Activated T-helper 1 cell treated with anti-CD3 and anti-CD28 coated beads, Interleukin-12 subunit alpha, Interleukin-12 subunit beta, Interleukin-2, Interleukin-4 antibody, amounts not matched to agents 30 ng/mL and 10 ng/mL and 1 ng/mL, durations not matched to agents 14 hours and 24 hours and 36 hours (primary cell): ENCODE results near the gene REXO1. TPM values are rescaled to one million over a fixed set of nuclear protein-coding genes. Genes with fewer than 3 reads are reported as not detected.

Experiments used
- DNase-seq: peaks from one replicate; pipeline ENCODE4 v3.0.0; 2021; ENCODE audit warnings: low spot score
- H3K27ac Mint-ChIP-seq: one replicate; pipeline ENCODE4 v1.8.0; 2021; ENCODE audit warnings: mild to moderate bottlenecking, mixed read lengths
- H3K27me3 Mint-ChIP-seq: one replicate; pipeline ENCODE4 v1.8.0; 2022; ENCODE audit warnings: mild to moderate bottlenecking, moderate library complexity, mixed read lengths; ENCODE audit not compliant: insufficient read depth
- H3K36me3 Mint-ChIP-seq: one replicate; pipeline ENCODE4 v1.8.0; 2021; ENCODE audit warnings: low read depth, mixed read lengths
- H3K4me1 Mint-ChIP-seq: one replicate; pipeline ENCODE4 v1.8.0; 2021; ENCODE audit warnings: low read depth, mixed read lengths
- H3K4me3 Mint-ChIP-seq: one replicate; pipeline ENCODE4 v1.8.0; 2021; ENCODE audit warnings: mild to moderate bottlenecking, moderate library complexity, mixed read lengths
- H3K9me3 Mint-ChIP-seq: one replicate; pipeline ENCODE4 v1.8.0; 2021; ENCODE audit warnings: mixed read lengths
- intact Hi-C: fragments of 100-400 bp; cut with micrococcal nuclease; formaldehyde crosslinking; loops from one replicate; pipeline ENCODE4 v1.15.1; 2024
- total RNA-seq: library from RNA; stranded (reverse); gene quantifications from 2 replicates; pipeline ENCODE4 v1.2.3, GENCODE V29; 2022

REXO1 gene
- total RNA-seq, 1 donor from 2014 or later = 64.5 TPM

DNA sequence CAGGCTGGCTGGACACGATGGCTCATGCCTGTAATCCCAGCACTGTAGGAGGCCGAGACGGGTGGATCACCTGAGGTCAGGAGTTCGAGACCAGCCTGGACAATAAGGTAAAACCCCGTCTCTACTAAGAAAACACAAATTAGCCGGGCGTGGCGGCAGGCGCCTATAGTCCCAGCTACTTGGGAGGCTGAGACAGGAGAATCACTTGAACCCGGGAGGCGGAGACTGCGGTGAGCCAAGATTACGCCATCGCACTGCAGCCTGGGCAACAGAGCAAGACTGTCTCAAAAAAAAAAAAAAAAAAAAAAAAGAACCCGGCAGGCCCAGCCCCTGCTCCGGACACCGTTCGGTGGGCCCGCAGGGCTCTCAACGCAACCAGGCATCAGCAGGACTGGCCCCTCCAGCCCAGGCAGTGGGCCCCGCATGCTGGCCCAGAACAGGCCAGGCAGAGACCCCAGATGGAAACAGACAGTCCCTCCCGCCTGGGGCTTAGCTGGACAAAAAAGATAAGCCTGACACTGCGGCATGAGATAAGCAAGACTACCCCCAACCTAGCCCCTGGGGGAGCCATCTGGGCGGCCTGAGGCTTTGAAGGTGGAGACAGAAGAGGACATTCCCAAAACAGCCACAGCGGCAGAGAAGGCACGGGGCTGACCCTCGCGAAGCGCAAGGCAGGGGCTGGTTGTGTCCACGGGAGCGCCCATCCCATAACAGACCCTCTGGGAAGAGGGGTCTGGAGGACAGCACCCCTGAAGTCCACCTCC lies 11.6 kb downstream of the REXO1 start:
- H3K4me1 Mint-ChIP-seq = peaks cover 5% of the 10 kb centered on the region
- intact Hi-C loops = no loop called here
- no peak overlapping the region for H3K27ac Mint-ChIP-seq
- no peak for DNase-seq
- H3K4me3 Mint-ChIP-seq = no peak overlapping the region
- no peaks in the 10 kb centered on the region for H3K27me3 Mint-ChIP-seq
- no peaks in the 10 kb centered on the region for H3K9me3 Mint-ChIP-seq
- peaks cover 3% of the 10 kb centered on the region for H3K36me3 Mint-ChIP-seq

DNA sequence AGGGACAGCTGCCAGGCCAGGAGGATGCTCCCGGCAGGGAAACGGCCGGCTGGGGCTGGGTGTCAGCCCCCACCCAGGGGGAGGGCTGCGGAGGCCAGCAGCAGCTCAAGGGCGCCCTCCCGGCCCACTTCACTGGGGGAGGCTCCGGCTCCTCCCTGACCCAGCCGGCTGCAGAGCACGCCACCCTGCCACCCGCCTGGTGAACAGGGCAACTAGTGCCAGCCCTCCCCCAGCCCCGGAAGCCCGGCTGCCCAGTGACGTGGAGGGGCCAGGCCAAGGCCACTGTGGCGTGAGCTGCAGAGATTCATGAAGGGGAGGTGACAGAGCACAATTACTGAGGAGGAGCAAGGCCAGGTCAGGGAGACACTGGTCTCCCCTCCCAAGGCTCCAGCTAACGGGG lies 14.7 kb downstream of the REXO1 start:
- Mint-ChIP-seq H3K4me1 (no peaks in the 10 kb centered on the region), H3K36me3 (peaks cover 3% of the 10 kb centered on the region), H3K27me3 (no peaks in the 10 kb centered on the region), H3K4me3 (no peak overlapping the region), H3K9me3 (no peaks in the 10 kb centered on the region), H3K27ac (no peak overlapping the region)
- DNase-seq = no peak
- intact Hi-C loops = no loop called here

DNA sequence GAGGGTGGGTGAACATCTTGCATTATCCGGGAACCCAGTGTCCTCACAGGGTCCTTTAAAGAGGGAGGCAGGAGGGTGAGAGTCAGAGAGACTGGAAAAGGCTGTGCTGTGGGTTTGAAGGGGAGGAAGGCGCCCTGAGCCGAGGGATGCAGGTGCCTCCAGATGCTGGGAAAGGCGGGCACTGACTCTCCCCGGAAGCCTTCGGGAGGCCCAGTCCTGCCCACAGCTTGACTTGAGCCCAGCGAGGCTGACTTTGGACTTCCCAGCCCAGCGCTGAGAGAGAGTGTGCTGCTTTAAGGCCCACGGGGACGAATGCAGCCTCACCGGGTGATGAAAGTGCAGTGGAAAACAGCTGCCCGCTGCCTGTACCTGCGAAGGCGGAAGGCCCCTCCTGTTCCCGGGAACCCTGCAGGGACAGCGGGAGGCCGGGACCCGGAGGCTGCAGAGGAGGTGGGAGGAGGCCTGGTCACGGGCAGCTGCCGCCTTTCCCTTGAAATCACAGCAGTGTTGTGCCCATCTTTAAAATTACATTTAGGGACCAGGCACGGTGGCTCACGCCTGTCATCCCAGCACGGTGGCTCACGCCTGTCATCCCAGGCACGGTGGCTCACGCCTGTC lies 16.1 kb downstream of the REXO1 start:
- intact Hi-C loops = no loop called here
- H3K9me3 Mint-ChIP-seq = no peaks in the 10 kb centered on the region

DNA sequence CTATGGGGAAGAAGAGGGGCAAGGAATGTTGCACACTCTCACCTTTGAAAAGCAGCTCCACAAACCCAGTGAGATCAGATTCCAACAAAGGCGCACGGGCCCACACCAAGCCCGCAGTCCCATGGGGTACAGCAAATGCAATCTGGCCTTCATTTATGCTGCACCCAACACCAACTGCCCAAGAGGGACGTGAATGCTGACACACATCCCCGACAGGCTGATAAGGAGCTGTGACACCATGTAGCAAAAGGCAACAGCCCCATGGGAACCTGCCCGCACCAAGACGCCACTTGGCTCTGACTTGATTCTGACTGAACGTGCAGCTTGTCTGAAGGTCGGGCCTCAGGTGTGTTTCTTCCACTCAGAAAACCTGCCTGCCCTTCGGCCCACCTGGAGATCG lies 17.3 kb downstream of the REXO1 start:
- Mint-ChIP-seq H3K27ac (no peak overlapping the region), H3K9me3 (no peaks in the 10 kb centered on the region), H3K4me1 (no peaks in the 10 kb centered on the region), H3K4me3 (no peak overlapping the region), H3K36me3 (peaks cover 4% of the 10 kb centered on the region), H3K27me3 (no peaks in the 10 kb centered on the region)
- intact Hi-C loops = no loop called here
- DNase-seq = no peak

More for the DNA sequence above, 16.1 kb downstream of the REXO1 start:
- H3K36me3 Mint-ChIP-seq = peaks cover 3% of the 10 kb centered on the region
- H3K27ac Mint-ChIP-seq = no peak overlapping the region
- H3K4me1 Mint-ChIP-seq = no peaks in the 10 kb centered on the region
- no peak for DNase-seq
- H3K4me3 Mint-ChIP-seq = no peak overlapping the region
- no peaks in the 10 kb centered on the region for H3K27me3 Mint-ChIP-seq

DNA sequence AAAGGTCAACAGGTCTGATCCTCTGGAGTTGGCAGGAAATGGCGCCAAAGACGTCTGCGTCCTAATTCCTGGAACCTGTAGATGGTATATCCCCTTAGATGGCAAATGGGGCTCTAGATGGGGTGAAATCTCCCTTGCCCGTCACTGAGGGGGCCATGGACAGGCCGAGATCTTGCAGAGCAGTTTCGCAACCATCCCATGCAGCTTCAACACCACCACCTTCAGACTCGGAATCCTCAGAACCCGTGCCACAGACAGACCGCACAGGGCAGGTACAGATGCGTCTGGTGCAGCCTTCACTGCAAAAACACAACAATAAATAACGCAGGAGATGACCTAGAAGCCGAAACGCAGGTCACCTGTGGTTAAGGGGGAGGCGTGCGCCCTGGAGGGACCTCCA lies 17.7 kb downstream of the REXO1 start:
- H3K36me3 Mint-ChIP-seq = peaks cover 7% of the 10 kb centered on the region
- no peaks in the 10 kb centered on the region for H3K4me1 Mint-ChIP-seq
- H3K27ac Mint-ChIP-seq = no peak overlapping the region
- intact Hi-C loops = no loop called here
- no peaks in the 10 kb centered on the region for H3K9me3 Mint-ChIP-seq
- DNase-seq = no peak
- H3K4me3 Mint-ChIP-seq = no peak overlapping the region
- no peaks in the 10 kb centered on the region for H3K27me3 Mint-ChIP-seq

DNA sequence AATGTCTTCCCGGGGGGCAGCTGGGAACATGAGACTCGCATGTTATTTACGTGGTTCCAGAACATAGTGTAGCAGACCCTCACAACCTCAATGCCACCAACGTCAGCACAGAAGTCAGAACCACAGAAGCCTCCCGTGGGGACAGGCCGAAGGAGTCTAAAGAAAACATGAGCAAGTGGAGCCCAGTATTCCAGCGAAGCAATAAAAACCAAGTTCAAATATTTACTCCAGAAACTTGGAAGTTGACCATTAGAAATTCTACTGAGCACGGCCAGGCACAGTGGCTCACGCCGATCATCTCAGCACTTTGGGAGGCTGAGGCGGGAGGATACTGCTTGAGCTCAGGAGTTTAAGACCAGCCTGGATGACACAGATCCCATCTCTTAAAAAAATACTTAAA lies 18.3 kb downstream of the REXO1 start:
- intact Hi-C loops = no loop called here
- Mint-ChIP-seq H3K27me3 (no peaks in the 10 kb centered on the region), H3K4me1 (no peaks in the 10 kb centered on the region), H3K27ac (no peak overlapping the region), H3K4me3 (no peak overlapping the region), H3K36me3 (peaks cover 7% of the 10 kb centered on the region), H3K9me3 (no peaks in the 10 kb centered on the region)
- DNase-seq = no peak

DNA sequence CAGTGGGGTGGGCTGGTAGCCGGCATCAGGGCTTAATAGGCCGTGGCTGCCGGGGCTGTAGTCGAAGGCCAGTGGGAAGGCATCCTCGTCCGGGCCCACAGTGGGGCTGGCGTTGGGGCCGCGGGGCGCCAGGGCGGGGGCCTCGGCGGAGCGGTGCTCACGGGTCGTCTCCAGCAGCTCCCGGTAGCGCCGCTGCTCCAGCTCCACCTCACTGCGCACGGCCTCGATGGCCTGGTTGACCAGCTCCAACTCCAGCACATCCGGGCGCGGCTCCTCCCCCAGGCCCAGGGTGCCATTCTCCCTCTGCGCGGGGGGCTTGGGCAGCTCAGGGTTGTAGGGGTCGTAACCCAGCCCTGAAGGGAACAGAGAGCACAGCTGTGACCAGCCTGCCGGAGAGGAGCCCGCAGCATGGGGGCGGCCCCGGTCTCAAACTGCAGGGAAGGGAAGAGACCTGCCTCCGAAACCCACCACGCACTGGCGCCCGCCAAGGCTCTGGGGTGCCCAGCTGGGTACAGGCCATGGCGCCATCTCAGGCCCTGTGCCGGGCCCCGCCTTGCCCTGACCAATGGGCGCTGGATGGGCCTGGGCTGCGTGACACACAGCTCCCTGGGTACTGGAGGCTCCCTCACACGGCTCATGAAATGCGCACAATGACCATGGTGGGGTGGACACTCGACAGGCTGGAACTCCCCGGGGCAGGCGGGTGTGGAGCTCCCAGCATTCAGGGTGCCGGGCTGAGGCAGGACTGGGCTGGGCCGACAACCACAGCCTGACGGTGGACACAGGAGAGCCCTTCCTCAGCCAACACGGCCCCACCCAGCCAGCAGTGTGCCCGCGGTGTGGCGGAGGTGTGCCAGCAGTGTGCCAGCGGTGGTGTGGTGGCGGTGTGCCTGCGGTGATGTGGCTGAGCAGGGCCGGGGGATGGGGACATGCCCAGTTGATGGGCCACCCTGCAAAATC lies 19.7 kb downstream of the REXO1 start:
- Mint-ChIP-seq H3K4me1 (no peaks in the 10 kb centered on the region), H3K27me3 (no peaks in the 10 kb centered on the region), H3K4me3 (no peak overlapping the region), H3K36me3 (peaks cover 7% of the 10 kb centered on the region), H3K9me3 (no peaks in the 10 kb centered on the region), H3K27ac (no peak overlapping the region)
- no peak for DNase-seq
- intact Hi-C loops = no loop called here

DNA sequence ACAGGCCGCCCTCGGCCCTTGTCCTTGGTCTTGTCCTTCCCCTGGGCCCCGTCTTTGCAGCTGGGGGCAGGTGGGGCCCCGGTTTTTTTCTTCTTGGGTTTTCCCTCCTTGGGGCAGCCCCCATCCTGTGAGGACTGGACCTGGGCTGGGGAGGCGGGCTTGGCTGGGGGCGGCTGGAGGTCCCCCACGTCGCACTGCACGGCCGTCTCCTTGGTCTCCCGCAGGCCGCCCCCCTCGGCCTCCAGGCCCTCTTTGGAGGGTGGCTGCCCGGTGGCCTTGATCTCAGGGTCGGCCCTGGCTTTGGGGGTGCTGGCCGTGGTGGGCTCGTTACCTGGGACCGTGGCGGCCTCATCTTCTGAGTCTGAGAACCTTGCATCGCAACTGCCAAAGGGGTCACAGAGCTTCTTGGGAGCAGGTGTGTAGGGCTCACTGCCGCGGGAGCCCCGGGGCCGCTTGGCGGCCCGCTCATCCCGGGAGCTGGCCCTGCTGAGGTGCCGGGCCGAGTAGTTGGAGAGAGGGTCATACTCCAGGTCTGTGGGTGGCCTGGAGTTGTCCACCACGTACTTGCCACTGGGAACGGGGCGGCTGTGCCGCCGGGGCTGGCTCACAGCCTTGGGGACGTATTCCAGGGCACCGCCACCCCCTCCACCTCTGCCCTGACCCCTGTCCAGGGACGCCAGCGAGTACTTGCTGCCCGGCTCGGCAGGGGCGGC lies 20.6 kb downstream of the REXO1 start:
- intact Hi-C loops = no loop called here
- Mint-ChIP-seq H3K27ac (no peak overlapping the region), H3K27me3 (no peaks in the 10 kb centered on the region), H3K4me1 (no peaks in the 10 kb centered on the region), H3K36me3 (peaks cover 7% of the 10 kb centered on the region), H3K9me3 (no peaks in the 10 kb centered on the region), H3K4me3 (no peak overlapping the region)
- DNase-seq = no peak

DNA sequence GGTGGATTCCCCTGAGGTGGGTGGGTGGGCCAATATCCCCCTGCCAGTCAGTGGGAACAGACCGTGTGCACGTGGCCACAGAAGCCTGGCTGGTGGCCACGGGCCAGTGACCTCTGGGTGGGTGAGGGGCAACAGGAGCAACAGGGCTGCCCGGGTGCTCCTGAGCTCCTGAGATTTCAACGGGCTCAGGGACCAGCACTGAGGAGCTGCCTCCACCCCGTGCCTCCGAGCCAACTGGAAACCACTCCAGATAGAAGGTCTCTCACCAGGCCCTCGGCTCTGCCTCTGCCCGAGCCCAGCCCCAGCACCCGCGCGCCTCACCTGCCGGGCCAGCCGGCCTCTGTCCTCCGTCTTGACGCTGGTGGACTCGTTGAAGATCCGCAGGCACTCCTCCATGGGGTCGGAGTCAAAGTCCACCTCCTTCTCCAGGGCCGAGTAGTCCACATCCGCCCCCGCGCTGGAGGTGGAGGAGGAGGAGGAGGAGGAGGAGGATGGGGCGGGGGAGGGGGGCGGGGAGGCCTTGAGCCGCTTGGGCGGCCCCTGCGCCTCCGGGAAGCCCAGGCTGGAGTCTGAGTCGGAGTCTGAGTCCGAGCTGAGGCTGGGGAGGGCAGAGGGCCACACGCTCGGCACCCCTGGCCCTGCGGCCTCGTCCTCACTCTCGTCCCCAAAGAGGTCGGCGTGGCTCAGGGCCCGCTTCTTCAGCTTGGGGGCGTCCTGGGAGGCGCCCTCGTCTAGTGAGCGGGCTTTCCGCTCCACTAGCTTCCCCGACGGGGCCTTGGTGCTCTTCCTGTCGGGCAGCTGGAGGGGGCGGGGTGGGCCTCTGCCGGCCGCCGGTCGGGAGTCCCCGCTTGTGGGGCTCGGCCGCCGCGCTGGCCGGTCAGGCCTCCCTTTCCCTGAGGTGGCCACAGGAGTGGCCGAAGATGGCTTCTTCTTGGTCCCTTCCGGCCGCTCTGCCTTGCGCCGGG lies 21.4 kb downstream of the REXO1 start:
- no peak for DNase-seq
- H3K36me3 Mint-ChIP-seq = peaks cover 7% of the 10 kb centered on the region
- intact Hi-C loops = loop anchor here (1.0 kb wide), 1 partner anchor 15 kb away; the partner anchor contains the start of gene ATP8B3
- H3K4me3 Mint-ChIP-seq = no peak overlapping the region
- H3K4me1 Mint-ChIP-seq = no peaks in the 10 kb centered on the region
- no peaks in the 10 kb centered on the region for H3K27me3 Mint-ChIP-seq
- no peaks in the 10 kb centered on the region for H3K9me3 Mint-ChIP-seq
- H3K27ac Mint-ChIP-seq = no peak overlapping the region

DNA sequence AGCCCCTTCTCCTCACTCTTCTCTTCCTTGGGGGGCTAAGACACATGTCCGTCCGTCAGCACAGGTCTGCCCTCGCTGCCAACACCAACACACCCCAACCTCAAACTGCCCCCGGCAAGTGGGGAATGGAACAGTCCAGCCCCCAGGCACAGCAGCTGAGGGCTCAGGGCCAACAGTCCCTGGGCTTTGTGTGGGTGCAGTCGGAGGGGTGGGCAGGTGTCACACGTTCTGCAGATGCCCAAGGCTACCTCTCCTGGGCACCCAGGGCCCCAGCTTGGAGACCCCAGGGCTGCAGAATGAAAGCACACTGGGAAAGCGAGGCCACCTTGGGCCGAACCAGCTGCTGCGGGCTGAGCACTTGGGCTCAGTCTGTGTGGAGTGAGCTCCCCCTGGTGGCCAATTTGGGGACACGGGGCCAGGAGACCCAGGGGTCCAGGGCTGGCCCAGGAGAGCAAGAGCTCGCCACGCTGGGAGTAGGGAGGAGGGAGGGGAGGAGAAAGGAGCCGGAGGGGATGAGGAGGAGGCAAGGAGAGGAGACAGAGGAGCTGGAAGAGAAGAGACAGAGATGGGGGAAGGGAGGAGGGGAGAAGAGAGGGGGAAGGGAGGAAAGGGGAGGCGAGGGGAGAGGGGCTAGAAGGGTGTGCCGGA lies 22.2 kb downstream of the REXO1 start:
- DNase-seq = peak; percentile 65
- Mint-ChIP-seq H3K36me3 (peaks cover 9% of the 10 kb centered on the region), H3K27me3 (no peaks in the 10 kb centered on the region), H3K27ac (no peak overlapping the region), H3K4me1 (no peaks in the 10 kb centered on the region), H3K9me3 (no peaks in the 10 kb centered on the region), H3K4me3 (no peak overlapping the region)
- intact Hi-C loops = loop anchor here (1.0 kb wide), 1 partner anchor 14 kb away; the partner anchor contains the start of gene ATP8B3

DNA sequence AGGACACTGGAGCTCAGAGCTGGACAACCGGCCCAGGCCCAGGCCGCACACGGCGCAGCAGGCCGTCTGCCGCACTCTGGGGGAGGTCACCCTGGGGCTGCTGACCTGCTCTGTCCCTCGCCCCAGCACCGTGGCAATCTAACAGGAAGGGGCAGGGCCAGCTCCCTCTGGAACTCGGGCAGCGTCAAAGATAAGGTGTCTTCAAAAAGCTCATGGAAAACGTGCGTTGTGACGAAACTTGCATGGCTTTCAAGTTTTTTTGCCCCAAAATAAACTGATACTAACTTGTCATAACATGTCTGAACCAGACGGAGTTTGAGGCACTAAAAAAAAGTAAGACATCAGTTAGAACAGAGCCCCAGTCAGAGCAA lies 24.0 kb downstream of the REXO1 start:
- no peak for DNase-seq
- H3K4me3 Mint-ChIP-seq = no peak overlapping the region
- no peaks in the 10 kb centered on the region for H3K9me3 Mint-ChIP-seq
- H3K27me3 Mint-ChIP-seq = no peaks in the 10 kb centered on the region
- no peak overlapping the region for H3K27ac Mint-ChIP-seq
- intact Hi-C loops = no loop called here
- no peaks in the 10 kb centered on the region for H3K4me1 Mint-ChIP-seq
- peaks cover 9% of the 10 kb centered on the region for H3K36me3 Mint-ChIP-seq
